ENCODE data around the gene VSIG4. TPM values are rescaled to one million over a fixed set of nuclear protein-coding genes. Genes with fewer than 3 reads are reported as not detected.

VSIG4 gene
- total RNA-seq, 3 donors from 2014 or later (not counting 1 experiment from before 2014, with no cell fraction given) = 0.32 to 1.3 TPM; not detected in 1

DNA sequence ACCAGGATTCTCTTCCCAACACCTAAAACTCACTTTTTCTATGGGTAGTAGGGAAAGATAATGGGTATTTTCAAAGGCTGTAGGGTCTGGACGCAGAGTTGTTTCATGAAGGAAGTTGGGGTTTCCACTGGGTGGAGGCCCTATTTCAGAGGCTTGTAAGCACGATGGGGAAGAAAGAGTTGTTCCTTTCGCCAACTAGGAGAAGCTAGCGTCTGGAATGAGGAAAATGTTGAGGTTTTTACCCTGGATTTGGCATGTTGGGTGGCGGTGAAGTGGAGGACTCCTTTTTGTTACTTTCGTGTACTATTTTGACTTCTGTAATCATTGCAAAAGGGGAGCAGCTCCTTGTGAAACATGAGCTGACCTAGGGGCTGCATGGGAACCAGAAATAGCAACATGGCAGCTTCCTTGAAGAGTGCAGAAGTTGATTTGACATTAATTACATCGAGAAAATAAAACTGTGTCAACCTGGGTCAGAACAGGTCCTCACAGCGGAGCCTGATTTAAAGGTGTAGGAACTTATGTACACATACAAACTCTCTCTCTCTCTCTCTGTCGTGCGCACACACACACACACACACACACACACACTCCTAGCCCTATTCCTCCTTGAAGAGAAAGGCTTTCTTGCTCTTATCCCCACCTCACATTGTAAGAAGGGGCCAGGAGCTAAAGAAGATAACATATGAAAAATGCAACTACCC lies 19.1 kb downstream of the VSIG4 start:
- WGBS (ENCODE audit: insufficient coverage) = 42% methylated on average over 9 of the region's 10 CpGs
- H3K27ac Mint-ChIP-seq = peak overlapping the region; percentile 75 to 79
- Histone ChIP-seq H3K4me3 (ENCODE audit: low read length) (no peak overlapping the region), H3K36me3 (ENCODE audit: control insufficient read depth, insufficient read depth, low read length) (peaks cover 3% of the 10 kb centered on the region), H3K27me3 (ENCODE audit: control insufficient read depth, insufficient read depth, low read length) (no peaks in the 10 kb centered on the region), H3K9me3 (ENCODE audit: control insufficient read depth, insufficient read depth, low read length) (no peaks in the 10 kb centered on the region), H3K27ac (ENCODE audit: low read length) (peak overlapping the region; percentile 72), H3K4me1 (ENCODE audit: control insufficient read depth, insufficient read depth, low read length) (peaks cover 51% of the 10 kb centered on the region)
- H3K27me3 Mint-ChIP-seq (ENCODE audit: low read depth in 2 of 2) = no peaks in the 10 kb centered on the region
- peaks cover 50 to 64% of the 10 kb centered on the region in 2 donors for H3K4me1 Mint-ChIP-seq
- TF ChIP-seq, protein P1, sequence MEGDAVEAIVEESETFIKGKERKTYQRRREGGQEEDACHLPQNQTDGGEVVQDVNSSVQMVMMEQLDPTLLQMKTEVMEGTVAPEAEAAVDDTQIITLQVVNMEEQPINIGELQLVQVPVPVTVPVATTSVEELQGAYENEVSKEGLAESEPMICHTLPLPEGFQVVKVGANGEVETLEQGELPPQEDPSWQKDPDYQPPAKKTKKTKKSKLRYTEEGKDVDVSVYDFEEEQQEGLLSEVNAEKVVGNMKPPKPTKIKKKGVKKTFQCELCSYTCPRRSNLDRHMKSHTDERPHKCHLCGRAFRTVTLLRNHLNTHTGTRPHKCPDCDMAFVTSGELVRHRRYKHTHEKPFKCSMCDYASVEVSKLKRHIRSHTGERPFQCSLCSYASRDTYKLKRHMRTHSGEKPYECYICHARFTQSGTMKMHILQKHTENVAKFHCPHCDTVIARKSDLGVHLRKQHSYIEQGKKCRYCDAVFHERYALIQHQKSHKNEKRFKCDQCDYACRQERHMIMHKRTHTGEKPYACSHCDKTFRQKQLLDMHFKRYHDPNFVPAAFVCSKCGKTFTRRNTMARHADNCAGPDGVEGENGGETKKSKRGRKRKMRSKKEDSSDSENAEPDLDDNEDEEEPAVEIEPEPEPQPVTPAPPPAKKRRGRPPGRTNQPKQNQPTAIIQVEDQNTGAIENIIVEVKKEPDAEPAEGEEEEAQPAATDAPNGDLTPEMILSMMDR (IDR thresholded peaks at IDR 0.05) = no peak
- peak overlapping the region; percentile 38 for H3K4me3 Mint-ChIP-seq
- no peaks in the 10 kb centered on the region for H3K9me3 Mint-ChIP-seq
- intact Hi-C loops (cut with micrococcal nuclease) = no loop called here
- DNase-seq (no peak), ATAC-seq (peak in 1 of 3 donors; percentile 52)
- no peaks in the 10 kb centered on the region for H3K36me3 Mint-ChIP-seq

DNA sequence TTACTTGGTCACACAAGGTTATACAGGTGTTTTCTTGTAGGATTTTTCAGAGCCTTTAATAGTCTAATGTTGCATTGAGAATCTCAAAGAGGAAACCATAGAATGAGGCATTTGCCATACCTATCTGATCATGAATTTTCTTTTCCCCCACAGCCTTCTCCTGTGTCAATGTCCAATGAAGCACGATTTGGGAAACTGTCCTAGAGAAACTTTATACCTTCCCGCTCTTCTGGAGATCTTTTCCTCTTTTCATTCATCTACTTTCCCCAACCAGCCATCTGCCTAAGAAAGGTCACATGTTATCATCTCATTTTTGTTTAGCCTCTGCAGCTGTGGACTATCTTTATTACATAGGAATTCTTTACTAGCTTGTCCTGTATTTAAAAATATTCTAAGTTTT lies 19.9 kb downstream of the VSIG4 start:
- Mint-ChIP-seq H3K4me1 (peaks cover 58 to 71% of the 10 kb centered on the region in 2 donors), H3K4me3 (peak overlapping the region; percentile 38), H3K9me3 (no peaks in the 10 kb centered on the region), H3K36me3 (no peaks in the 10 kb centered on the region), H3K27ac (peak overlapping the region; percentile 75 to 79), H3K27me3 (ENCODE audit: low read depth in 2 of 2) (no peaks in the 10 kb centered on the region)
- intact Hi-C loops (cut with micrococcal nuclease) = no loop called here
- no peak overlapping the region for H3K4me3 ChIP-seq (ENCODE audit: low read length)
- H3K4me1 ChIP-seq (ENCODE audit: control insufficient read depth, insufficient read depth, low read length) = peaks cover 59% of the 10 kb centered on the region
- DNase-seq (no peak), ATAC-seq (no peak)
- peaks cover 3% of the 10 kb centered on the region for H3K36me3 ChIP-seq (ENCODE audit: control insufficient read depth, insufficient read depth, low read length)
- H3K9me3 ChIP-seq (ENCODE audit: control insufficient read depth, insufficient read depth, low read length) = no peaks in the 10 kb centered on the region
- WGBS (ENCODE audit: insufficient coverage) = 60% methylated on average over 1 of the region's 2 CpGs
- TF ChIP-seq, protein P1 (IDR thresholded peaks at IDR 0.05) = no peak
- no peaks in the 10 kb centered on the region for H3K27me3 ChIP-seq (ENCODE audit: control insufficient read depth, insufficient read depth, low read length)
- peak overlapping the region; percentile 72 for H3K27ac ChIP-seq (ENCODE audit: low read length)

DNA sequence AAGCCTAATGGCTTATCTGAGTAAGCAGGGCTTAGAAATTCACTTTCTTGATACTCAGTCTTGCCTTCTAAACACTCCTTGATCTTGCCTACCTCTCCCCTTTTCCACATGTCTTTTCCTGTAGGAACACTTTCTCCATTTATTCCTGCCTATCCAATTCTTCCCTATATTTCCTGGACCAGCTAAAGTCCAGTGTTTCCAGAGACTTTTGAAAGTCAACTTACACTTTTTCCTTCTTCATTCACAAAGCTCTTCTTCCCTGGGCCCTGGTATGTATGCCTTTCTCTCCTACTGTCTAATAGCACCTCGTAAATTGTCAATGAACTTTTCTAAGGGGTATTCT lies 20.6 kb downstream of the VSIG4 start:
- no peaks in the 10 kb centered on the region for H3K9me3 Mint-ChIP-seq
- H3K27ac ChIP-seq (ENCODE audit: low read length) = peak overlapping the region; percentile 42
- H3K4me1 Mint-ChIP-seq = peaks cover 65 to 70% of the 10 kb centered on the region in 2 donors
- no peak overlapping the region for H3K4me3 ChIP-seq (ENCODE audit: low read length)
- ATAC-seq = no peak
- peak overlapping the region; percentile 75 to 79 for H3K27ac Mint-ChIP-seq
- no peaks in the 10 kb centered on the region for H3K27me3 ChIP-seq (ENCODE audit: control insufficient read depth, insufficient read depth, low read length)
- no CpG with 5 or more reads among the region's 1 CpG for WGBS (ENCODE audit: insufficient coverage)
- peaks cover 3% of the 10 kb centered on the region for H3K36me3 ChIP-seq (ENCODE audit: control insufficient read depth, insufficient read depth, low read length)
- no peak overlapping the region for H3K4me3 Mint-ChIP-seq
- no peaks in the 10 kb centered on the region for H3K36me3 Mint-ChIP-seq
- DNase-seq = no peak
- TF ChIP-seq, protein P1 (IDR thresholded peaks at IDR 0.05) = no peak
- H3K4me1 ChIP-seq (ENCODE audit: control insufficient read depth, insufficient read depth, low read length) = peaks cover 66% of the 10 kb centered on the region
- intact Hi-C loops (cut with micrococcal nuclease) = no loop called here
- H3K27me3 Mint-ChIP-seq (ENCODE audit: low read depth in 2 of 2) = no peaks in the 10 kb centered on the region
- H3K9me3 ChIP-seq (ENCODE audit: control insufficient read depth, insufficient read depth, low read length) = no peaks in the 10 kb centered on the region

All from natural killer cell (primary cell).